Measurements from ENCODE around the gene NPAS1. TPM values are rescaled to one million over a fixed set of nuclear protein-coding genes. Genes with fewer than 3 reads are reported as not detected.

NPAS1 gene
- total and polyA plus RNA-seq, 2 experiments from 2014 or later = 5.6 to 9.8 TPM

- Histone ChIP-seq H3K36me3 (ENCODE audit: insufficient read depth) (no peaks in the 10 kb centered on the region), H3K4me1 (ENCODE audit: insufficient read depth) (peaks cover 21% of the 10 kb centered on the region), H3K27ac (ENCODE audit: low read depth) (peak overlapping the region; percentile 78), H2AFZ (no peak overlapping the region), H3F3A (replicated peaks; ENCODE audit: low read depth) (peaks cover 15% of the 10 kb centered on the region; the same call in 1 of the 2 replicates), H3K4me2 (no peak overlapping the region), H3K79me2 (replicated peaks; ENCODE audit: insufficient read depth) (peaks cover 7% of the 10 kb centered on the region; the same call in 1 of the 2 replicates), H3K9me2 (ENCODE audit: insufficient read depth) (no peaks in the 10 kb centered on the region), H3K4me3 (no peak overlapping the region), H4K20me1 (replicated peaks; ENCODE audit: insufficient read depth) (peaks cover 6% of the 10 kb centered on the region), H3K27me3 (ENCODE audit: insufficient read depth) (no peaks in the 10 kb centered on the region)
- TF ChIP-seq, protein P1, sequence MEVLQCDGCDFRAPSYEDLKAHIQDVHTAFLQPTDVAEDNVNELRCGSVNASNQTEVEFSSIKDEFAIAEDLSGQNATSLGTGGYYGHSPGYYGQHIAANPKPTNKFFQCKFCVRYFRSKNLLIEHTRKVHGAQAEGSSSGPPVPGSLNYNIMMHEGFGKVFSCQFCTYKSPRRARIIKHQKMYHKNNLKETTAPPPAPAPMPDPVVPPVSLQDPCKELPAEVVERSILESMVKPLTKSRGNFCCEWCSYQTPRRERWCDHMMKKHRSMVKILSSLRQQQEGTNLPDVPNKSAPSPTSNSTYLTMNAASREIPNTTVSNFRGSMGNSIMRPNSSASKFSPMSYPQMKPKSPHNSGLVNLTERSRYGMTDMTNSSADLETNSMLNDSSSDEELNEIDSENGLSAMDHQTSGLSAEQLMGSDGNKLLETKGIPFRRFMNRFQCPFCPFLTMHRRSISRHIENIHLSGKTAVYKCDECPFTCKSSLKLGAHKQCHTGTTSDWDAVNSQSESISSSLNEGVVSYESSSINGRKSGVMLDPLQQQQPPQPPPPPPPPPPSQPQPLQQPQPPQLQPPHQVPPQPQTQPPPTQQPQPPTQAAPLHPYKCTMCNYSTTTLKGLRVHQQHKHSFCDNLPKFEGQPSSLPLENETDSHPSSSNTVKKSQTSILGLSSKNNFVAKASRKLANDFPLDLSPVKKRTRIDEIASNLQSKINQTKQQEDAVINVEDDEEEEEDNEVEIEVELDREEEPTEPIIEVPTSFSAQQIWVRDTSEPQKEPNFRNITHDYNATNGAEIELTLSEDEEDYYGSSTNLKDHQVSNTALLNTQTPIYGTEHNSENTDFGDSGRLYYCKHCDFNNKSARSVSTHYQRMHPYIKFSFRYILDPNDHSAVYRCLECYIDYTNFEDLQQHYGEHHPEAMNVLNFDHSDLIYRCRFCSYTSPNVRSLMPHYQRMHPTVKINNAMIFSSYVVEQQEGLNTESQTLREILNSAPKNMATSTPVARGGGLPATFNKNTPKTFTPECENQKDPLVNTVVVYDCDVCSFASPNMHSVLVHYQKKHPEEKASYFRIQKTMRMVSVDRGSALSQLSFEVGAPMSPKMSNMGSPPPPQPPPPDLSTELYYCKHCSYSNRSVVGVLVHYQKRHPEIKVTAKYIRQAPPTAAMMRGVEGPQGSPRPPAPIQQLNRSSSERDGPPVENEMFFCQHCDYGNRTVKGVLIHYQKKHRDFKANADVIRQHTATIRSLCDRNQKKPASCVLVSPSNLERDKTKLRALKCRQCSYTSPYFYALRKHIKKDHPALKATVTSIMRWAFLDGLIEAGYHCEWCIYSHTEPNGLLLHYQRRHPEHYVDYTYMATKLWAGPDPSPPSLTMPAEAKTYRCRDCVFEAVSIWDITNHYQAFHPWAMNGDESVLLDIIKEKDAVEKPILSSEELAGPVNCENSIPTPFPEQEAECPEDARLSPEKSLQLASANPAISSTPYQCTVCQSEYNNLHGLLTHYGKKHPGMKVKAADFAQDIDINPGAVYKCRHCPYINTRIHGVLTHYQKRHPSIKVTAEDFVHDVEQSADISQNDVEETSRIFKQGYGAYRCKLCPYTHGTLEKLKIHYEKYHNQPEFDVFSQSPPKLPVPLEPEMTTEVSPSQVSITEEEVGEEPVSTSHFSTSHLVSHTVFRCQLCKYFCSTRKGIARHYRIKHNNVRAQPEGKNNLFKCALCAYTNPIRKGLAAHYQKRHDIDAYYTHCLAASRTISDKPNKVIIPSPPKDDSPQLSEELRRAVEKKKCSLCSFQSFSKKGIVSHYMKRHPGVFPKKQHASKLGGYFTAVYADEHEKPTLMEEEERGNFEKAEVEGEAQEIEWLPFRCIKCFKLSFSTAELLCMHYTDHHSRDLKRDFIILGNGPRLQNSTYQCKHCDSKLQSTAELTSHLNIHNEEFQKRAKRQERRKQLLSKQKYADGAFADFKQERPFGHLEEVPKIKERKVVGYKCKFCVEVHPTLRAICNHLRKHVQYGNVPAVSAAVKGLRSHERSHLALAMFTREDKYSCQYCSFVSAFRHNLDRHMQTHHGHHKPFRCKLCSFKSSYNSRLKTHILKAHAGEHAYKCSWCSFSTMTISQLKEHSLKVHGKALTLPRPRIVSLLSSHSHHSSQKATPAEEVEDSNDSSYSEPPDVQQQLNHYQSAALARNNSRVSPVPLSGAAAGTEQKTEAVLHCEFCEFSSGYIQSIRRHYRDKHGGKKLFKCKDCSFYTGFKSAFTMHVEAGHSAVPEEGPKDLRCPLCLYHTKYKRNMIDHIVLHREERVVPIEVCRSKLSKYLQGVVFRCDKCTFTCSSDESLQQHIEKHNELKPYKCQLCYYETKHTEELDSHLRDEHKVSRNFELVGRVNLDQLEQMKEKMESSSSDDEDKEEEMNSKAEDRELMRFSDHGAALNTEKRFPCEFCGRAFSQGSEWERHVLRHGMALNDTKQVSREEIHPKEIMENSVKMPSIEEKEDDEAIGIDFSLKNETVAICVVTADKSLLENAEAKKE (CRISPR knock-in tag; IDR thresholded peaks at IDR 0.05) = no peak
- Mint-ChIP-seq H3K9me3 (no peaks in the 10 kb centered on the region), H3K4me3 (no peak overlapping the region), H3K4me1 (peaks cover 25% of the 10 kb centered on the region), H3K27ac (no peak overlapping the region), H3K36me3 (ENCODE audit: low read depth) (no peaks in the 10 kb centered on the region), H3K27me3 (ENCODE audit: insufficient read depth, low read depth, poor library complexity) (no peaks in the 10 kb centered on the region)
- ATAC-seq (no peak), DNase-seq (ENCODE audit: low spot score) (no peak)
Observed at GRCh38 chr19:46972311-46972710, 47.3 kb upstream of the NPAS1 start.

GRCh38 chr19:46974181-46974580 lies 45.5 kb upstream of the NPAS1 start:
- peaks cover 37% of the 10 kb centered on the region for H3K4me1 Mint-ChIP-seq
- TF ChIP-seq STAT1 (IDR thresholded peaks at IDR 0.05; ENCODE audit: unreplicated experiment) (no peak), NANOG (IDR thresholded peaks at IDR 0.05; ENCODE audit: borderline replicate concordance) (no peak), EZH2phosphoT487 (IDR thresholded peaks at IDR 0.05; ENCODE audit: unreplicated experiment) (no peak), JUNB (IDR thresholded peaks at IDR 0.05; ENCODE audit: unreplicated experiment) (no peak), CTCF (conservative IDR thresholded peaks at IDR 0.05; ENCODE audit: low read depth in 2 of 2) (no peak), POLR2AphosphoS5 (IDR thresholded peaks at IDR 0.05; ENCODE audit: low read depth) (no peak), REST (IDR thresholded peaks at IDR 0.05; ENCODE audit: unreplicated experiment) (no peak), EZH2 (IDR thresholded peaks at IDR 0.05; ENCODE audit: low read depth, unreplicated experiment) (no peak)
- TF ChIP-seq, protein P2, sequence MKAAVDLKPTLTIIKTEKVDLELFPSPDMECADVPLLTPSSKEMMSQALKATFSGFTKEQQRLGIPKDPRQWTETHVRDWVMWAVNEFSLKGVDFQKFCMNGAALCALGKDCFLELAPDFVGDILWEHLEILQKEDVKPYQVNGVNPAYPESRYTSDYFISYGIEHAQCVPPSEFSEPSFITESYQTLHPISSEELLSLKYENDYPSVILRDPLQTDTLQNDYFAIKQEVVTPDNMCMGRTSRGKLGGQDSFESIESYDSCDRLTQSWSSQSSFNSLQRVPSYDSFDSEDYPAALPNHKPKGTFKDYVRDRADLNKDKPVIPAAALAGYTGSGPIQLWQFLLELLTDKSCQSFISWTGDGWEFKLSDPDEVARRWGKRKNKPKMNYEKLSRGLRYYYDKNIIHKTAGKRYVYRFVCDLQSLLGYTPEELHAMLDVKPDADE (IDR thresholded peaks at IDR 0.05) = no peak

More at GRCh38 chr19:46974181-46974580, 45.5 kb upstream of the NPAS1 start:
- H3K27ac ChIP-seq (ENCODE audit: low read depth) = peak overlapping the region; percentile 84
- no peak overlapping the region for H2AFZ ChIP-seq
- Mint-ChIP-seq H3K27me3 (ENCODE audit: insufficient read depth, low read depth, poor library complexity) (peaks cover 6% of the 10 kb centered on the region), H3K36me3 (ENCODE audit: low read depth) (no peaks in the 10 kb centered on the region; the same call in 2 of the 3 replicates), H3K27ac (no peak overlapping the region), H3K9me3 (no peaks in the 10 kb centered on the region), H3K4me3 (no peak overlapping the region)
- H3K27me3 ChIP-seq (ENCODE audit: insufficient read depth) = no peaks in the 10 kb centered on the region
- peaks cover 28% of the 10 kb centered on the region for H3K4me1 ChIP-seq (ENCODE audit: insufficient read depth)
- H3K4me3 ChIP-seq = no peak overlapping the region
- peaks cover 11% of the 10 kb centered on the region; the same call in 1 of the 2 replicates for H3K79me2 ChIP-seq (replicated peaks; ENCODE audit: insufficient read depth)
- peaks cover 7% of the 10 kb centered on the region for H4K20me1 ChIP-seq (replicated peaks; ENCODE audit: insufficient read depth)
- H3F3A ChIP-seq (replicated peaks; ENCODE audit: low read depth) = peaks cover 25% of the 10 kb centered on the region; the same call in 1 of the 2 replicates
- ATAC-seq (no peak), DNase-seq (ENCODE audit: low spot score) (no peak)
- H3K4me2 ChIP-seq = no peak overlapping the region
- no peaks in the 10 kb centered on the region for H3K36me3 ChIP-seq (ENCODE audit: insufficient read depth)
- H3K9me2 ChIP-seq (ENCODE audit: insufficient read depth) = no peaks in the 10 kb centered on the region

All from GM23338 (cell line).